Measurements from ENCODE around the gene SGCA.

The SGCA gene

GRCh38 chr17:50152736-50153135 lies 13.1 kb upstream of the SGCA start:
- TF ChIP-seq TEAD4 (IDR thresholded peaks at IDR 0.05) (no peak), CREB1 (IDR thresholded peaks at IDR 0.05; ENCODE audit: low read depth) (no peak), FOXM1 (IDR thresholded peaks at IDR 0.05; ENCODE audit: borderline replicate concordance, low read depth) (no peak), EGR1 (IDR thresholded peaks at IDR 0.05) (no peak), CEBPB (IDR thresholded peaks at IDR 0.05) (no peak), TAF1 (IDR thresholded peaks at IDR 0.05; ENCODE audit: low read depth) (no peak), TCF12 (IDR thresholded peaks at IDR 0.05; ENCODE audit: low read depth) (no peak), NFIC (IDR thresholded peaks at IDR 0.05) (no peak), EP300 (IDR thresholded peaks at IDR 0.05; ENCODE audit: borderline replicate concordance) (no peak), ZBTB7A (IDR thresholded peaks at IDR 0.05; ENCODE audit: low read depth) (no peak)
- TF ChIP-seq, protein P1, sequence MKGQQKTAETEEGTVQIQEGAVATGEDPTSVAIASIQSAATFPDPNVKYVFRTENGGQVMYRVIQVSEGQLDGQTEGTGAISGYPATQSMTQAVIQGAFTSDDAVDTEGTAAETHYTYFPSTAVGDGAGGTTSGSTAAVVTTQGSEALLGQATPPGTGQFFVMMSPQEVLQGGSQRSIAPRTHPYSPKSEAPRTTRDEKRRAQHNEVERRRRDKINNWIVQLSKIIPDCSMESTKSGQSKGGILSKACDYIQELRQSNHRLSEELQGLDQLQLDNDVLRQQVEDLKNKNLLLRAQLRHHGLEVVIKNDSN (IDR thresholded peaks at IDR 0.05), result no peak
- TF ChIP-seq, protein P2, sequence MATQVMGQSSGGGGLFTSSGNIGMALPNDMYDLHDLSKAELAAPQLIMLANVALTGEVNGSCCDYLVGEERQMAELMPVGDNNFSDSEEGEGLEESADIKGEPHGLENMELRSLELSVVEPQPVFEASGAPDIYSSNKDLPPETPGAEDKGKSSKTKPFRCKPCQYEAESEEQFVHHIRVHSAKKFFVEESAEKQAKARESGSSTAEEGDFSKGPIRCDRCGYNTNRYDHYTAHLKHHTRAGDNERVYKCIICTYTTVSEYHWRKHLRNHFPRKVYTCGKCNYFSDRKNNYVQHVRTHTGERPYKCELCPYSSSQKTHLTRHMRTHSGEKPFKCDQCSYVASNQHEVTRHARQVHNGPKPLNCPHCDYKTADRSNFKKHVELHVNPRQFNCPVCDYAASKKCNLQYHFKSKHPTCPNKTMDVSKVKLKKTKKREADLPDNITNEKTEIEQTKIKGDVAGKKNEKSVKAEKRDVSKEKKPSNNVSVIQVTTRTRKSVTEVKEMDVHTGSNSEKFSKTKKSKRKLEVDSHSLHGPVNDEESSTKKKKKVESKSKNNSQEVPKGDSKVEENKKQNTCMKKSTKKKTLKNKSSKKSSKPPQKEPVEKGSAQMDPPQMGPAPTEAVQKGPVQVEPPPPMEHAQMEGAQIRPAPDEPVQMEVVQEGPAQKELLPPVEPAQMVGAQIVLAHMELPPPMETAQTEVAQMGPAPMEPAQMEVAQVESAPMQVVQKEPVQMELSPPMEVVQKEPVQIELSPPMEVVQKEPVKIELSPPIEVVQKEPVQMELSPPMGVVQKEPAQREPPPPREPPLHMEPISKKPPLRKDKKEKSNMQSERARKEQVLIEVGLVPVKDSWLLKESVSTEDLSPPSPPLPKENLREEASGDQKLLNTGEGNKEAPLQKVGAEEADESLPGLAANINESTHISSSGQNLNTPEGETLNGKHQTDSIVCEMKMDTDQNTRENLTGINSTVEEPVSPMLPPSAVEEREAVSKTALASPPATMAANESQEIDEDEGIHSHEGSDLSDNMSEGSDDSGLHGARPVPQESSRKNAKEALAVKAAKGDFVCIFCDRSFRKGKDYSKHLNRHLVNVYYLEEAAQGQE (IDR thresholded peaks at IDR 0.05; ENCODE audit: low read depth), result no peak

GRCh38 chr17:50153650-50154575 lies 11.9 kb upstream of the SGCA start:
- TF ChIP-seq, protein P2 (IDR thresholded peaks at IDR 0.05; ENCODE audit: low read depth), result no peak
- TF ChIP-seq YY1 (IDR thresholded peaks at IDR 0.05; ENCODE audit: low read depth) (no peak), TAF1 (IDR thresholded peaks at IDR 0.05; ENCODE audit: low read depth) (no peak), EGR1 (IDR thresholded peaks at IDR 0.05) (no peak), TCF12 (IDR thresholded peaks at IDR 0.05; ENCODE audit: low read depth) (no peak), MAX (IDR thresholded peaks at IDR 0.05) (no peak), RAD21 (IDR thresholded peaks at IDR 0.05; ENCODE audit: low read depth) (no peak), CREB1 (IDR thresholded peaks at IDR 0.05; ENCODE audit: low read depth) (no peak), NFIC (IDR thresholded peaks at IDR 0.05) (no peak), EP300 (IDR thresholded peaks at IDR 0.05; ENCODE audit: borderline replicate concordance) (no peak), TEAD4 (IDR thresholded peaks at IDR 0.05) (no peak), CEBPB (IDR thresholded peaks at IDR 0.05) (no peak), FOXM1 (IDR thresholded peaks at IDR 0.05; ENCODE audit: borderline replicate concordance, low read depth) (no peak), ZBTB7A (IDR thresholded peaks at IDR 0.05; ENCODE audit: low read depth) (no peak)
- TF ChIP-seq, protein P1 (IDR thresholded peaks at IDR 0.05), result no peak

DNA sequence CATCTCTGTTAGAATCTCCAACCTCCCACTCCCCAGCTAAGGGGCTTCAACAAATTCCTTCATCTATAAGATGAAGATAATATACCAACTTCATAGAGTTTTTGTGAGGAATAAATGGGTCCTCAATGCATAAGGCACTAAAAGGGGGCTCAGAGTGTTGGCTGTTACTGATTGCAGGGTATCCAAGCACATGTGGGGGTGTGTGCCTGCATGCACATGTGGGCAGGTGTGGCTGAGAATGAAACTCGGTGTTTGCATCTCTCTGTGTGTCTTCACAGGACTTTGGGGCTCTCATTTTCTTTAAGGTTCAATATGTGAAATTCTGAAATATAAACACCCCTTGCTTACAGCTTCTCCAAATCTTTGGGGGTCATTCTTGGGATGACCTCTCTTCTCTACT lies 11.2 kb upstream of the SGCA start:
- TF ChIP-seq, protein P2 (IDR thresholded peaks at IDR 0.05; ENCODE audit: low read depth), result no peak
- no peak for TF ChIP-seq YY1 (IDR thresholded peaks at IDR 0.05; ENCODE audit: low read depth)
- no peak for TF ChIP-seq EP300 (IDR thresholded peaks at IDR 0.05; ENCODE audit: borderline replicate concordance)
- TF ChIP-seq TAF1 (IDR thresholded peaks at IDR 0.05; ENCODE audit: low read depth), result no peak
- no peak for TF ChIP-seq NFIC (IDR thresholded peaks at IDR 0.05)
- no peak for TF ChIP-seq RAD21 (IDR thresholded peaks at IDR 0.05; ENCODE audit: low read depth)
- TF ChIP-seq FOXM1 (IDR thresholded peaks at IDR 0.05; ENCODE audit: borderline replicate concordance, low read depth), result no peak

DNA sequence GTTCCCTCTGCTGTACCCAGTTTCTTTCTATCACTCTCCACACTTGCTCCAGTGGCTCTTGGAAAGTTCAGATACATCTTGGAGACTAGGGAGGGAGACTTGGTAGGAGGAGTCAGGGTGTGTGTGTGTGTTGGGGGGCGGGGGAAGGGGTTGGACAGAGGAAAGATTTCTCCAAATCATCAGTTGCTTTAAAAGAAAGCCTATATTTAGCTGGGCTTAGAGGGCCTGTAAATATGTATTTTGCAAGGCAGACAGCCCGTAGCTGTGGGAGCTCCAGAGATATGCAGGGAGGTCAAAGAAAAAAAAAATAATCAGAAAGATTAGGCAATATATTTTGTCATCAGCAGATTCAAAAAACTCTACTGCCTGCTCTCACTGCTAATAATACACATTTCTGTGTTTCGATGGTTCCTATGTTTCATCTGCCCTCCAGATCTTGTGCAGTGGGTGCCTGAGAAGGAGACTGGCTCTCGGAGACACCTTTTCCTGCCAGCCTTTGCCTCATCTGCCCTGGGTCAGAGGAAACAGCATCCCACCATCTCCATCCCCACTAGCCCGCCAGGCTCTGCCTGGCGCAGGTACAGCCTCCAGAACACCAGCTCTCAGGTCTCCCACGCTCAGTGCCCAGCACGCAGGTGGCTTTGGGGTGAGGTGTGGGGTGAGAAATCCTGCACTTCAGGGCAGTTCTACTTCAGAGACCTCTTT lies 10.5 kb upstream of the SGCA start:
- TF ChIP-seq CEBPB (IDR thresholded peaks at IDR 0.05), result no peak
